Bronchus fibroblast of lung (primary cell): ENCODE results near the gene GLOD5. TPM values are rescaled to one million over a fixed set of nuclear protein-coding genes. Genes with fewer than 3 reads are reported as not detected.

Experiments used
- total RNA-seq: library from RNA; depleted of rRNA; stranded (reverse); fragments of >200 nt; gene quantifications from 2 replicates; pipeline ENCODE4 v1.2.3, GENCODE V29; 2015

Gene GLOD5
- total RNA-seq = not detected in 2 replicates

GRCh38 chrX:48761674-48762471 is at the start of gene GLOD5:
TSS of gene GLOD5 (plus strand) at chrX:48761747. CDS start at chrX:48761791, 44 bp downstream.

GRCh38 chrX:48786341-48786800 is 24.8 kb downstream of the GLOD5 start, which contains the start of gene GATA1:
TSS of gene GATA1 (plus strand) at chrX:48786590. CDS start at chrX:48791110, 4,520 bp downstream.

GRCh38 chrX:48801280-48802088 is 39.9 kb downstream of the GLOD5 start, which contains the start of gene HDAC6:
TSS of gene HDAC6 (plus strand) at chrX:48802067. CDS start at chrX:48802693, 626 bp downstream.

Other genes starting within 250 kb of the GLOD5 start
- gene EBP, start 239.9 kb upstream of the GLOD5 start, total RNA-seq = 254 and 300 TPM in 2 replicates
- 10.1 and 10.3 TPM in 2 replicates for gene TBC1D25, start 222.0 kb upstream of the GLOD5 start, total RNA-seq
- 250 and 253 TPM in 2 replicates for gene RBM3, start 187.3 kb upstream of the GLOD5 start, total RNA-seq
- 131 and 149 TPM in 2 replicates for gene WDR13, start 164.3 kb upstream of the GLOD5 start, total RNA-seq
- gene WAS, start 77.9 kb upstream of the GLOD5 start, total RNA-seq = 0.17 and 0.89 TPM in 2 replicates
- 21.7 and 23.6 TPM in 2 replicates for gene SUV39H1, start 65.0 kb upstream of the GLOD5 start, total RNA-seq
- not detected in 2 replicates for gene GATA1, start 24.8 kb downstream of the GLOD5 start, total RNA-seq
- 42.8 and 51.6 TPM in 2 replicates for gene HDAC6, start 40.3 kb downstream of the GLOD5 start, total RNA-seq
- not detected in 2 replicates for gene ERAS, start 64.8 kb downstream of the GLOD5 start, total RNA-seq
- 0.17 TPM in 1 of 2 replicates, not detected in the other for gene PCSK1N, start 73.9 kb downstream of the GLOD5 start, total RNA-seq
- 58.7 and 71.3 TPM in 2 replicates for gene TIMM17B, start 136.0 kb downstream of the GLOD5 start, total RNA-seq
- 68.1 and 77.9 TPM in 2 replicates for gene PQBP1, start 136.2 kb downstream of the GLOD5 start, total RNA-seq
- 30.9 and 35.3 TPM in 2 replicates for gene SLC35A2, start 149.9 kb downstream of the GLOD5 start, total RNA-seq
- gene PIM2, start 157.3 kb downstream of the GLOD5 start, total RNA-seq = 10.9 and 11.9 TPM in 2 replicates
- 37.0 and 38.7 TPM in 2 replicates for gene OTUD5, start 195.9 kb downstream of the GLOD5 start, total RNA-seq
- gene KCND1, start 210.1 kb downstream of the GLOD5 start, total RNA-seq = 1.3 TPM in 2 replicates
- 10.8 and 11.0 TPM in 2 replicates for gene GRIPAP1, start 240.5 kb downstream of the GLOD5 start, total RNA-seq